HL-60 (cell line): ENCODE data around the gene GPR162.

Source experiments
- DNase-seq, 2 experiments: peaks; one replicate each; pipeline ENCODE4 v3.0.0-alpha.2; 2010 to 2020; ENCODE audit warnings: low read depth in 1 of 2, low spot score in 1 of 2
- H3K27ac ChIP-seq: fragments of 250-450 bp; sonication (Bioruptor Pico); replicated peaks from 2 replicates; pipeline ENCODE4 v1.5.1; 2020; ENCODE audit warnings: mild to moderate bottlenecking, moderate library complexity
- H3K27me3 ChIP-seq: fragments of 250-450 bp; sonication (Bioruptor Pico); 2 replicates; pipeline ENCODE4 v1.5.1; 2021; ENCODE audit warnings: mild to moderate bottlenecking, moderate library complexity; ENCODE audit not compliant: insufficient read depth, poor library complexity, severe bottlenecking
- H3K4me3 ChIP-seq: replicated peaks from 2 replicates; pipeline ENCODE4 v1.5.1; 2011; ENCODE audit warnings: mild to moderate bottlenecking, control low read depth, low read length; ENCODE audit not compliant: insufficient read depth
- CTCF ChIP-seq: IDR thresholded peaks from one replicate; pipeline ENCODE4 v1.5.1; 2011; ENCODE audit warnings: low read length, control low read depth, inconsistent platforms; ENCODE audit not compliant: insufficient read depth
- GABPA ChIP-seq: IDR thresholded peaks from 2 replicates; pipeline ENCODE4 v1.6.1; 2012; ENCODE audit warnings: low read depth
- POLR2AphosphoS5 ChIP-seq: IDR thresholded peaks from 2 replicates; pipeline ENCODE4 v1.6.1; 2012; ENCODE audit warnings: low read depth
- REST ChIP-seq: IDR thresholded peaks from 2 replicates; pipeline ENCODE4 v1.6.1; 2012; ENCODE audit warnings: low read depth; ENCODE audit not compliant: insufficient replicate concordance
- SPI1 ChIP-seq: IDR thresholded peaks from 2 replicates; pipeline ENCODE4 v1.6.1; 2012; ENCODE audit warnings: low read depth, mild to moderate bottlenecking, borderline replicate concordance

The GPR162 gene

GRCh38 chr12:6837370-6838060 lies 15.9 kb downstream of the GPR162 start:
- no peak overlapping the region for H3K4me3 ChIP-seq
- H3K27me3 ChIP-seq, result no peaks in the 10 kb centered on the region
- no peak for DNase-seq
- TF ChIP-seq REST (no peak), GABPA (no peak), SPI1 (no peak), CTCF (no peak), POLR2AphosphoS5 (no peak)
- no peak overlapping the region for H3K27ac ChIP-seq

GRCh38 chr12:6838854-6839253 lies 17.2 kb downstream of the GPR162 start:
- Histone ChIP-seq H3K4me3 (no peak overlapping the region), H3K27ac (no peak overlapping the region), H3K27me3 (no peaks in the 10 kb centered on the region)
- TF ChIP-seq POLR2AphosphoS5, result no peak
- no peak for TF ChIP-seq SPI1
- no peak for TF ChIP-seq REST
- TF ChIP-seq GABPA, result no peak
- TF ChIP-seq CTCF, result no peak
- DNase-seq, result no peak

- no peak for DNase-seq
- no peak for TF ChIP-seq CTCF
- TF ChIP-seq GABPA, result no peak
- TF ChIP-seq REST, result no peak
- TF ChIP-seq POLR2AphosphoS5, result no peak
- TF ChIP-seq SPI1, result no peak
- H3K4me3 ChIP-seq, result no peak overlapping the region
- no peaks in the 10 kb centered on the region for H3K27me3 ChIP-seq
- no peak overlapping the region for H3K27ac ChIP-seq
Measured at GRCh38 chr12:6839482-6840201, 18.0 kb downstream of the GPR162 start.
